Measurements from ENCODE around the gene ACSF3.
"Not testable (repeated sequence)": the region's sequence is repeated elsewhere in the genome, so short reads cannot be mapped to it uniquely, and the experiment has no call there.

Gene ACSF3

DNA sequence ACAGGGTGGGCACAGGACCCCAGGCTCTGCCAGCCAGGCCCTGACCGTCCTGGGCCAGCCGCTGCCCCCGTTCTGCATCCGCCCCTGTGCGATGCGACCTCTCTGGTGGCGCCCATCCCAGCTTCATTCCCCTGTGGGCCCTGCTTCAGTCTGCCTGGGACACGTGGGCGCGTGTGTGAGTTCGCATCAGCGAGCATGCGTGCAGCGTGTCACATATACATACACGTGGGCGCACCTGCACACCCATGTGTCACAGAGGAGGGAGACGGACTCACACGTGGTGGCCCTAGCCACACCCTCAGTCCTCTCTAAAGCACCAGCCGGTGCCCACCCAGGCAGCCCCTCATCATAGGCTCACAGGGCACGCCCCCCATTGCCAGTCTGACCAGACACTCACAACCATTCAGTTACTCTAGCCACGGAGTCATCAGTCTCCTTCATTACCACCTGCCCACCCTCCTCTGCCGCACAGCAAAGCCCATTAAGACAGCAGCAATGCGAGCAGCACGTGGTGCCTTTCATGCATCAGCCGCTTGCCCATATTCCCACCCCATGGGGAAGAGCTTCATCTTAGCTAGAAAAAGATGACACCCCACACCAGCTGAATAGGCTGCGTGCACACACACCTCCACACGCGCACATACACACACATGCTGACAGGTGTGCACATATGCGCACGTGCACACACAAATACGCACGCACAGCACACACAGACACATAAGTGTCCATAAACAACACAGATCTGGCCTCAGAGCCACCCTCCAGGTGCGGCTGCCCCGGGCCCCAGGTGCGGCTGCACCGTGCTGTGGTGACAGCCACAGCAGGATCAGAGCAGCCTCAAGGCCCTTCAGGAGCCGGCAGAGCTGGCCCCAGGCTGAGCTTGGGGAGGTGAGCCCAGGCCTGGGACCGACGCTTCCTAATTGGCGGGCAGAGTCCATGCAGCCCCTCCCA, 68.4 kb downstream of the ACSF3 start:
- no peak overlapping the region for H3K9ac ChIP-seq
- no peak overlapping the region for H3K4me2 ChIP-seq (ENCODE audit: low read length)
- no peaks in the 10 kb centered on the region for H3K27me3 ChIP-seq (ENCODE audit: control insufficient read depth, insufficient read depth, low read length)
- no peaks in the 10 kb centered on the region for H3K36me3 ChIP-seq (ENCODE audit: control insufficient read depth, insufficient read depth, low read length)
- H3K27ac ChIP-seq = no peak overlapping the region
- H3K4me1 ChIP-seq = peaks cover 1% of the 10 kb centered on the region
- no peaks in the 10 kb centered on the region for H3K9me3 ChIP-seq (ENCODE audit: control insufficient read depth, low read length)
- no peak for TF ChIP-seq CTCF (IDR thresholded peaks at IDR 0.05)
- H2AFZ ChIP-seq = no peak overlapping the region
- H3K79me2 ChIP-seq = no peaks in the 10 kb centered on the region
- no peak overlapping the region for H3K4me3 ChIP-seq (ENCODE audit: low read depth, low read length)

GRCh38 chr16:89163297-89163696, 69.6 kb downstream of the ACSF3 start:
- no peak for TF ChIP-seq CTCF (IDR thresholded peaks at IDR 0.05)
- no peak overlapping the region for H3K9ac ChIP-seq
- H3K36me3 ChIP-seq (ENCODE audit: control insufficient read depth, insufficient read depth, low read length) = no peaks in the 10 kb centered on the region
- H3K4me2 ChIP-seq (ENCODE audit: low read length) = no peak overlapping the region
- H2AFZ ChIP-seq = no peak overlapping the region
- H3K27ac ChIP-seq = no peak overlapping the region
- H3K9me3 ChIP-seq (ENCODE audit: control insufficient read depth, low read length) = no peaks in the 10 kb centered on the region
- no peaks in the 10 kb centered on the region for H3K27me3 ChIP-seq (ENCODE audit: control insufficient read depth, insufficient read depth, low read length)
- no peak overlapping the region for H3K4me3 ChIP-seq (ENCODE audit: low read depth, low read length)
- H3K4me1 ChIP-seq = peaks cover 4% of the 10 kb centered on the region
- no peaks in the 10 kb centered on the region for H3K79me2 ChIP-seq

GRCh38 chr16:89164436-89164835, 70.8 kb downstream of the ACSF3 start:
- no peaks in the 10 kb centered on the region for H3K9me3 ChIP-seq (ENCODE audit: control insufficient read depth, low read length)
- H3K27ac ChIP-seq = no peak overlapping the region
- peaks cover 4% of the 10 kb centered on the region for H3K4me1 ChIP-seq
- H3K4me3 ChIP-seq (ENCODE audit: low read depth, low read length) = no peak overlapping the region
- H3K79me2 ChIP-seq = no peaks in the 10 kb centered on the region
- no peaks in the 10 kb centered on the region for H3K27me3 ChIP-seq (ENCODE audit: control insufficient read depth, insufficient read depth, low read length)
- TF ChIP-seq CTCF (IDR thresholded peaks at IDR 0.05) = no peak
- no peak overlapping the region for H2AFZ ChIP-seq
- H3K36me3 ChIP-seq (ENCODE audit: control insufficient read depth, insufficient read depth, low read length) = no peaks in the 10 kb centered on the region
- H3K4me2 ChIP-seq (ENCODE audit: low read length) = no peak overlapping the region
- no peak overlapping the region for H3K9ac ChIP-seq

- no peaks in the 10 kb centered on the region for H3K27me3 ChIP-seq (ENCODE audit: control insufficient read depth, insufficient read depth, low read length)
- H3K36me3 ChIP-seq (ENCODE audit: control insufficient read depth, insufficient read depth, low read length) = no peaks in the 10 kb centered on the region
- H2AFZ ChIP-seq = no peak overlapping the region
- peaks cover 4% of the 10 kb centered on the region for H3K4me1 ChIP-seq
- TF ChIP-seq CTCF (IDR thresholded peaks at IDR 0.05) = no peak
- no peak overlapping the region for H3K27ac ChIP-seq
- H3K9me3 ChIP-seq (ENCODE audit: control insufficient read depth, low read length) = no peaks in the 10 kb centered on the region
- no peak overlapping the region for H3K4me2 ChIP-seq (ENCODE audit: low read length)
- H3K79me2 ChIP-seq = no peaks in the 10 kb centered on the region
- no peak overlapping the region for H3K4me3 ChIP-seq (ENCODE audit: low read depth, low read length)
- no peak overlapping the region for H3K9ac ChIP-seq
Measured at GRCh38 chr16:89164847-89165680, 71.4 kb downstream of the ACSF3 start.

- H3K4me1 ChIP-seq; H3K27ac ChIP-seq; H3K27me3 ChIP-seq (ENCODE audit: control insufficient read depth, insufficient read depth, low read length): not testable (repeated sequence)
Measured at GRCh38 chr16:89165681-89165979, 72.0 kb downstream of the ACSF3 start.

More at GRCh38 chr16:89165681-89165979, 72.0 kb downstream of the ACSF3 start:
- H3K79me2 ChIP-seq; H2AFZ ChIP-seq; H3K36me3 ChIP-seq (ENCODE audit: control insufficient read depth, insufficient read depth, low read length); H3K4me2 ChIP-seq (ENCODE audit: low read length); H3K9ac ChIP-seq; H3K9me3 ChIP-seq (ENCODE audit: control insufficient read depth, low read length); H3K4me3 ChIP-seq (ENCODE audit: low read depth, low read length): not testable (repeated sequence)

Data from parathyroid adenoma (tissue), 2 donors.